ENCODE results near the gene TAF1. TPM values are rescaled to one million over a fixed set of nuclear protein-coding genes. Genes with fewer than 3 reads are reported as not detected.
"Not testable (repeated sequence)": the region's sequence is repeated elsewhere in the genome, so short reads cannot be mapped to it uniquely, and the experiment has no call there.

The TAF1 gene
- total RNA-seq, 1 experiment from 2014 or later, result 16.0 TPM

DNA sequence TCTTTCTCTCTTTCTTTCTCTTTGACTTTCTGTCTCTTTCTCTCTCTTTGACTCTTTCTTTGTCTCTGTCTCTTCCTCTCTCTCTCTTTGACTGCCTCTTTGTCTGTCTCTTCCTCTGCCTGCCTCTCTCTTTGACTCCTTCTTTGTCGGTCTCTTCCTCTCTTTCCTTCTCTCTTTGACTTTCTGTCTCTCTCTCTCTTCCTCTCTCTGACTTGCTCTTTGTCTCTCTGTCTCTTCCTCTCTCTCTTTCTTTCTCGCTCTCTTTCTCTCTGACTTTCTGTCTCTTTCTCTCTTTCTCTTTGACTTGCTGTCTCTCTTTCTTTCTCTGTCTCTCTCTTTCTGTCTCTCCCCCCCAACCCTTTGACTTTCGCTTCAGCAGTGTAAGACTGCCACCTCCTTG lies 130.3 kb downstream of the TAF1 start:
- DNase-seq (ENCODE audit: low read depth), result no peak

DNA sequence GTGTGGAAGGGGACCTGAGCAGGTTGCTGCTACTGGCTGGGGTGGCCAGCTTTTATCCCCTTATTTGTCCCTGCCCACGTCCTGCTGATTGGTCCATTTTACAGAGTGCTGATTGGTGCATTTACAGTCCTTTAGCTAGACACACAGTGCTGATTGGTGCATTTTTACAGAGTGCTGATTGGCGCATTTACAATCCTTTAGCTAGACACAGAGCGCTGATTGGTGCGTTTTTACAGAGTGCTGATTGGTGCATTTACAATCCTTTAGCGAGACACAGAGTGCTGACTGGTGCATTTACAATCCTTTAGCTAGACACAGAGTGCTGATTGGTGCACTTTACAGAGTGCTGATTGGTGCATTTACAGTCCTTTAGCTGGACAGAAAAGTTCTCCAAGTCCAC lies 135.9 kb downstream of the TAF1 start:
- not testable (repeated sequence) for DNase-seq (ENCODE audit: low read depth)

DNA sequence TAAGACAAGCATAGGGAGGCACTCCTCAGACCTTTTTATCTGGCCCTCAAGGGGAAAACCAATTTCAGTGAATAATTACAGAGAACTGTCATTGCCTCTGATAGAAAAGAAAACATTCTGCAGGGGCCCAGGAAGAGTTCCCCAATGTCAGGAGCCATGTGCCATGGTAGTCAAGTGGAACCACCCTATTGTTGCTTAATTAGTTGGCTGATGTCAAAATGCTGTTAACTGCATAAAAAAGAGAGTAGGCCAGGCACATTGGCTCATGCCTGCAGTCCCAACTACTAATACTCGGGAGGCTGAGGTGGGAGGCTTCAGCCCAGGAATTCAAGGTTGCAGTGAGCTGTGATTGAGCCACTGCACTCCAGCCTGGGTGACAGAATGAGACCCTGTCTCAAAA lies 138.2 kb downstream of the TAF1 start:
- no peak for DNase-seq (ENCODE audit: low read depth)

DNA sequence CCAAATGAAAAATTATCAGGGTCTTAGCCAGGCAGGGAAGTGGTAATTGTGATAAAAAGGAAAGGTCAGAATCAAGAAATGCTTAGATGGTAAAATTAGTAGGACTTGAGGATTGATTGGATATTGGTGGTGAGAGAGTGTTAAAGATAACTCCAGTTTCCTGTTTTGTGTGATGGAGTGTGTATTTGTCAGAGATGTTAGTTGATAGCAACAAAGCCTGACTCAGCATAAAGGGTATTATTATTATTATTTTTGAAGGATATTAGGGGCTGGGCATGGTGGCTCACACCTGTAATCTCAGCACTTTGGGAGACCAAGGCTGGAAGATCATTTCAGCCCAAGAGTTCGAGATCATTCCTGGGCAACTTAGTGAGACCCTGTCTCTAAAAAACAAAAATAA lies 143.1 kb downstream of the TAF1 start:
- DNase-seq (ENCODE audit: low read depth), result no peak

DNA sequence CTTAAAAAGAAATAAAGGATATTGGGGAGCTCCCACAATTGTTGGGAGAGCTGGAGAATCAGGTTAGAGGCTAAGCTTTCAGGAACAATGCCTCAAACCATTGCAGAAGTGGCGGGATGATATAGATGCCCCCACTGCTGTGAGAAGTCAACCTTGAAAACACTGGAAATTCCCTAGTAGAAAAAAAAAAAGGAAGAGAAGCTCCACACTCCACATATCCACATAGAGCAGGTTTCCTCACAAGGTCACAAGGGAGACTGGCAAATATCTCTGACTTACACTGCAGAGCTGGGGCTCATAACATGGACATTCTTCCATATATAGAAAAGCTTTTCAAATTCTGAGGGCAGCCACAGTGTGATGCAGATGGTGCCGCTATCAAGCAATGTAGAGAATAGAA lies 144.0 kb downstream of the TAF1 start:
- DNase-seq (ENCODE audit: low read depth), result no peak

DNA sequence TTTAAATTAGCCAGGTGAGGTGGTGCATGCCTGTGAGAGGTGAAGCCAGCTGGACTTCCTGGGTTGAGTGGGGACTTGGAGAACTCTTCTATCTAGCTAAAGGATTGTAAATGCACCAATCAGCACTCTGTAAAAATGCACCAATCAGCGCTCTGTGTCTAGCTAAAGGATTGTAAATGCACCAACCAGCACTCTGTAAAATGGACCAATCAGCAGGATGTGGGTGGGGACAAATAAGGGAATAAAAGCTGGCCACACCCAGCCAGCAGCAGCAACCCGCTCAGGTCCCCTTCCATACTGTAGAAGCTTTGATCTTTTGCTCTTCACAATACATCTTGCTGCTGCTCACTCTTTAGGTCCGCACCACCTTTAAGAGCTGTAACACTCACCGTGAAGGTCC lies 147.6 kb downstream of the TAF1 start:
- not testable (repeated sequence) for DNase-seq (ENCODE audit: low read depth)

DNA sequence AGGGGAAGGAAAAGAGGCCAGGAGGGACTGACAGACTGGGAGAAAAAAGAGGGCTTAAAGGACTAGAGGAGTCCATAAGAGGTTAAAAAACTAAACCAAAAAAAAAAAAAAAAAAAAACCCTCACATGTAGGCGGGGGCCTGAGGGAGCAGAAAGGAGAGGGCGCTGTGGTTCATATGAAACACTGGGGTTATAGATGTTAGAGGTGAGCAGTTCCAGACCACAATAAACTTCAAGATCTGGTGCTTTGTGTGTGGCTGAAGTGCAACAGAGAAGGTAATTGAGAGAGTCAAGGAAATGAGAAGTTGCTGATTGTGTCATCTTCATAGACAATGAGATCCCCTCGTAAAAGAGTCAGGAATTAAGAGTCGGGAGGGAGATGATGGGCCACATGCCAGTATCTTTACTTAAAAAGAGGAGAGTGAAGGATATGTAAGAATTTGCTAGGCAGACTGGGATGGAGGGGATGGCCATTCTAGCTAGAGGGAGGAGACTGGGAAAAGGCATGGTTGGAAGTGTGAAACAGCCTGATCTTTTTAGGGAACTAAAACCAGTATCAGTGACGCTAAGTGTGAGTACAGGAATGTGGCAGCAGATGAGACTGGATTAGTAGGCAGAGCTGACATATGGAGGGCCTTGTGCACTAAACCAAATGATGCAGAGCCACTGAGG lies 148.3 kb downstream of the TAF1 start:
- no peak for DNase-seq (ENCODE audit: low read depth)

DNA sequence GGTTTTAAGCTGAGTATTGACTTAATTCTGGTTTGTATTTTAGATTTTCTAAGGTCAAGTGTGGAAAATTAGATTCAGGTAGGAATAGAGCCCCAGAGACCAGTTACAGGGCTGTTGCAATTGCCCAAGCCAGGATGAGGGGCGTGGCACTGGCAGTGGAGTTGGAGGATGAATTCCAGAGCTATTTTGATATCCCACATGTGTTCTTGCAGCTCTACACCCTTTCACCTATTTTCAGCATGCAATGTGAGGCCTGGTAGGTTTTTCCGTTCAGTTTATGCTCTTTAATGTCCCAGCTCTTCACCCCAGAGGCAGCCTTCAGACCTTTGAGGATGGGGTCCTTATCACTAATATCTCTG lies 148.9 kb downstream of the TAF1 start:
- DNase-seq (ENCODE audit: low read depth), result no peak

Other genes starting within 250 kb of the TAF1 start
- 19.3 and 35.1 TPM in 2 replicates for gene MED12, start 247.8 kb upstream of the TAF1 start, total RNA-seq (2014; rRNA removed; shearing (Covaris generic))
- gene NLGN3, start 221.5 kb upstream of the TAF1 start, total RNA-seq (2014; rRNA removed; shearing (Covaris generic)), result under 0.01 and 0.10 TPM in 2 replicates
- not detected in 2 replicates for gene GJB1, start 143.1 kb upstream of the TAF1 start, total RNA-seq (2014; rRNA removed; shearing (Covaris generic))
- gene ZMYM3, start 112.2 kb upstream of the TAF1 start, total RNA-seq (2014; rRNA removed; shearing (Covaris generic)), result 19.7 and 23.2 TPM in 2 replicates
- 487 and 489 TPM in 2 replicates for gene NONO, start 82.7 kb upstream of the TAF1 start, total RNA-seq (2014; rRNA removed; shearing (Covaris generic))
- gene ITGB1BP2, start 64.6 kb upstream of the TAF1 start, total RNA-seq (2014; rRNA removed; shearing (Covaris generic)), result 0.96 and 0.98 TPM in 2 replicates
- gene OGT, start 166.7 kb downstream of the TAF1 start, total RNA-seq (2014; rRNA removed; shearing (Covaris generic)), result 64.9 and 92.4 TPM in 2 replicates
- 2.4 and 4.2 TPM in 2 replicates for gene GCNA, start 212.1 kb downstream of the TAF1 start, total RNA-seq (2014; rRNA removed; shearing (Covaris generic))

All from RPMI7951 (cell line).